Stimulated activated naive CD8-positive, alpha-beta T cell treated with anti-CD3 and anti-CD28 coated beads, Interleukin-15, Interleukin-2, amounts not matched to agents 100 ng/mL and 50 ng/mL, for 24 hours (primary cell): ENCODE measurements around the gene NPHP4.

Experiments
- H3K27ac Mint-ChIP-seq: one replicate; pipeline ENCODE4 v1.8.0; 2021; ENCODE audit warnings: mild to moderate bottlenecking, mixed read lengths
- H3K27me3 Mint-ChIP-seq: one replicate; pipeline ENCODE4 v1.8.0; 2021; ENCODE audit warnings: mixed read lengths
- H3K36me3 Mint-ChIP-seq: one replicate; pipeline ENCODE4 v1.8.0; 2021; ENCODE audit warnings: low read depth, mixed read lengths
- H3K4me1 Mint-ChIP-seq: one replicate; pipeline ENCODE4 v1.8.0; 2021; ENCODE audit warnings: low read depth, mixed read lengths
- H3K4me3 Mint-ChIP-seq: one replicate; pipeline ENCODE4 v1.8.0; 2021; ENCODE audit warnings: mild to moderate bottlenecking, mixed read lengths
- H3K9me3 Mint-ChIP-seq: one replicate; pipeline ENCODE4 v1.8.0; 2021; ENCODE audit warnings: mixed read lengths

NPHP4 gene

DNA sequence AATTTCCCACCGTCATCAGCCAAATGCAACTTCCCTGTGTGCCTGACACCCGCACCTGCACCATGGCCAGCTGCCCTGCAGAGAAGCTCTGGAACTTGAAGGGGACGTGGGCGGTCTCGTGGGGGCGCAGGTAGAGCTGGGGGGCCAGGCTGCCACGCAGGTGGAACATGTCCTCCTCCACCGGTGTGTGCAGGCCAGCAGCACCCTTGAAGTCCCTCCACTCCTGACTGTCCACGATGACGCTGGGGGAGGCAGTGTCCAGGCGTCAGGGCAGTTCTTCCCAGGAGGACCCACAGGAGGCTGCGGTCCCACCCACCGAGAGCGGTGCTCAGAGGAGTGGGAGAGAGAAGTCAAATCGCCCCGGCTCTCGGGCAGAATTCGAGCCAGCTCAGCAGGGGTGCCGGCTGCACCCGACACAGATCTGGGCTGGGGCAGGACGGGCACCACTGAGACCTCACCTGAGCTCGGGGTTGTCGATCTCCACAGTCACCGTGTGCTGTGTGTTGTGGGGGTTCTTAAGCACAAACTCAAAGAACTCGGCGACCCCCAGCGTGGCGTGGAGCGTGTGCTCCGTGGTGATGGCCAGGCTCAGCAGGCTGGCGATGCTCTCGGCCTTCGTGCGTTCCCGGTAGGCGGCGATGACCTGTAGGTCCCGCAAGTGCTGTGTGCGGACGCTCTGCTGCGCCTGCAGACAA lies 117.7 kb downstream of the NPHP4 start:
- Mint-ChIP-seq H3K27ac (no peak overlapping the region), H3K36me3 (peaks cover 23% of the 10 kb centered on the region)

GRCh38 chr1:5873556-5873955 lies 118.7 kb downstream of the NPHP4 start:
- Mint-ChIP-seq H3K27ac (no peak overlapping the region), H3K9me3 (peaks cover 6% of the 10 kb centered on the region), H3K4me3 (no peak overlapping the region), H3K36me3 (peaks cover 15% of the 10 kb centered on the region), H3K27me3 (no peaks in the 10 kb centered on the region), H3K4me1 (no peaks in the 10 kb centered on the region)

More for the DNA sequence above, 117.7 kb downstream of the NPHP4 start:
- no peak overlapping the region for H3K4me3 Mint-ChIP-seq
- no peaks in the 10 kb centered on the region for H3K27me3 Mint-ChIP-seq
- H3K4me1 Mint-ChIP-seq = no peaks in the 10 kb centered on the region
- H3K9me3 Mint-ChIP-seq = no peaks in the 10 kb centered on the region

GRCh38 chr1:5872886-5873285 lies 119.3 kb downstream of the NPHP4 start:
- Mint-ChIP-seq H3K9me3 (peaks cover 7% of the 10 kb centered on the region), H3K27me3 (no peaks in the 10 kb centered on the region), H3K4me3 (no peak overlapping the region), H3K4me1 (no peaks in the 10 kb centered on the region), H3K36me3 (peaks cover 15% of the 10 kb centered on the region), H3K27ac (no peak overlapping the region)

DNA sequence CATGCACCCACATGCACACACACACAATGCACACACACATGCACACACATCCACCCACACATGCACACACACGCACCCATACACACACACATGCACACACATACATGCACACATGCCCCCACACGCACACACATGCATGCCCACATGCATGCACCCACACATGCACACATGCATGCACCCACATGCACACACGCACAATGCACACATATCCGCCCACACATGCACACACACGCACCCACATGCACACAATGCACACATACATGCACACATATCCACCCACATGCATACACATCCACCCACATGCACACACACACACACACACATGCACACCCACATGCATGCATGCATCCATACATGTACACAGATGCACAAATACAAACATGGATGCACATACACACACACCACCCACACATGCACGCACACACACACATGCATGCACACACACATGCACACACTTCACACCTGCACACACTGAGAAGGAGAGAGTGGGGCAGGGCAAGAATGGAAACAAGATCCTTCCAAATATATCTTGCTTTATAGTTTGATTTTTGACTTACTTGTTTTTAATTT lies 123.2 kb downstream of the NPHP4 start:
- H3K27ac Mint-ChIP-seq = no peak overlapping the region
- H3K4me3 Mint-ChIP-seq = no peak overlapping the region
- no peaks in the 10 kb centered on the region for H3K27me3 Mint-ChIP-seq
- peaks cover 7% of the 10 kb centered on the region for H3K9me3 Mint-ChIP-seq
- no peaks in the 10 kb centered on the region for H3K4me1 Mint-ChIP-seq
- peaks cover 10% of the 10 kb centered on the region for H3K36me3 Mint-ChIP-seq

DNA sequence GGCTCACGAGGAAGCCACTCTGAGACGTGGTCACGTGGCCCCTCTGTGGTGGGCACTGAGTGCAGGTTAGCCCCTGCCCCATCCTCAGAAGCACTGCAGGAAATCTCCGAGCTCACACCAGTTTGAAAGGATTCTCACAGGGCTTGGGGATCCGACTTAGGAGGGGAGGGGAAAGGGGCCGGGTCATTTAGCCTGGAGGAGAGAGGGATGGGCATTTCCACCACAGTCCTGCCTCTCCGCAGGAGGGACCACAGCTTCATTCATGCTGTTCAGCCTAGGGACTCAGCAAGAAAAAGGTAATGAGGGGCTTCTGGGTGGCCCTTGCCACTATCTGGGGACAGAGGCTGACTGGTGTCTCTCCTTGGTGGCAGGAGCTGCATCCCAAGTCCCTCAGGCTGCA lies 126.5 kb downstream of the NPHP4 start:
- no peaks in the 10 kb centered on the region for H3K27me3 Mint-ChIP-seq
- peaks cover 7% of the 10 kb centered on the region for H3K9me3 Mint-ChIP-seq
- no peaks in the 10 kb centered on the region for H3K4me1 Mint-ChIP-seq
- no peak overlapping the region for H3K27ac Mint-ChIP-seq
- H3K4me3 Mint-ChIP-seq = no peak overlapping the region
- H3K36me3 Mint-ChIP-seq = peaks cover under 1% of the 10 kb centered on the region

DNA sequence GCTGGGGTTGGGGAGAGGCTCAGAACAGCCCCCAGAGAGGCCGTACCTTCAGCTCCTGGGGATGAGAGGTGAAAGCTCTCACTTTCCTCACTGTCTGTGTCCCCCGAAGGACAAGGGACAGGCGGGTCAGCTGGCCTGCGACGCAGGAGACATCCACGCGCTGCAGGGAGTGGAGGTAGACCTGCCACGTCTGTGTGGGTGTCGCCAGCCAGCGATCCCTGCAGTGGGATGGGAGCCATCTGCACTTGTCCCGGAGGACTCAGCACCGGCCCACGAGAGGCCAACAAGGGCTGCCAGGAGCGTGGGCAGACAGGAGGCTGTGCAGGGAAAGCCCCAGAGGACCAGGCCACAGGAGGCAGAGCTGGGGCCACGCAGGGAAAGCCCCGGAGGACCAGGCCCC lies 127.2 kb downstream of the NPHP4 start:
- Mint-ChIP-seq H3K4me3 (no peak overlapping the region), H3K9me3 (peaks cover 7% of the 10 kb centered on the region)

DNA sequence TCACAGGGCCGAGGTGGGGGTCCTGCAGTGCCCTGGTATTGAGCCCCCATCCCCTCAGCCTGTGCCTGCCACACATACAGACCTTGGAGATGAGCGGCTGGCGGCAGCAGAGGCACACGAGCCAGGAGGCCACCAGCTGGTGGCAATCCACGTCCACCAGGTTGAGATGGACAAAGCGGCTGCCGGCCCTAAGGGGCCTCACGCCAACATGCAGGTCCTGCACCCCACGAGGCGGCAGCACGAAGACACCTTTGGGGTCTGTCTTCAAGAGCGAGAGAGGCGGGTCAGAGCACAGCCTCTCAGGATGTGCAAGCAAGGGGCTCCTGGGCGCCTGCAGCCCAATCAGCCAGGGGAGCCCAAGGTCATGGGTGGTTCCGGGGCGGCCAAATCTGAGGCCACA lies 128.0 kb downstream of the NPHP4 start:
- Mint-ChIP-seq H3K4me3 (no peak overlapping the region), H3K27me3 (no peaks in the 10 kb centered on the region), H3K4me1 (no peaks in the 10 kb centered on the region), H3K36me3 (no peaks in the 10 kb centered on the region), H3K27ac (no peak overlapping the region), H3K9me3 (peaks cover 7% of the 10 kb centered on the region)

More for the DNA sequence above, 127.2 kb downstream of the NPHP4 start:
- no peak overlapping the region for H3K27ac Mint-ChIP-seq
- no peaks in the 10 kb centered on the region for H3K27me3 Mint-ChIP-seq
- no peaks in the 10 kb centered on the region for H3K4me1 Mint-ChIP-seq
- H3K36me3 Mint-ChIP-seq = no peaks in the 10 kb centered on the region

- no peaks in the 10 kb centered on the region for H3K36me3 Mint-ChIP-seq
- H3K4me1 Mint-ChIP-seq = no peaks in the 10 kb centered on the region
- no peak overlapping the region for H3K4me3 Mint-ChIP-seq
- H3K9me3 Mint-ChIP-seq = no peaks in the 10 kb centered on the region
- H3K27ac Mint-ChIP-seq = no peak overlapping the region
- no peaks in the 10 kb centered on the region for H3K27me3 Mint-ChIP-seq
Measured at GRCh38 chr1:5863238-5863637, 129.0 kb downstream of the NPHP4 start.

DNA sequence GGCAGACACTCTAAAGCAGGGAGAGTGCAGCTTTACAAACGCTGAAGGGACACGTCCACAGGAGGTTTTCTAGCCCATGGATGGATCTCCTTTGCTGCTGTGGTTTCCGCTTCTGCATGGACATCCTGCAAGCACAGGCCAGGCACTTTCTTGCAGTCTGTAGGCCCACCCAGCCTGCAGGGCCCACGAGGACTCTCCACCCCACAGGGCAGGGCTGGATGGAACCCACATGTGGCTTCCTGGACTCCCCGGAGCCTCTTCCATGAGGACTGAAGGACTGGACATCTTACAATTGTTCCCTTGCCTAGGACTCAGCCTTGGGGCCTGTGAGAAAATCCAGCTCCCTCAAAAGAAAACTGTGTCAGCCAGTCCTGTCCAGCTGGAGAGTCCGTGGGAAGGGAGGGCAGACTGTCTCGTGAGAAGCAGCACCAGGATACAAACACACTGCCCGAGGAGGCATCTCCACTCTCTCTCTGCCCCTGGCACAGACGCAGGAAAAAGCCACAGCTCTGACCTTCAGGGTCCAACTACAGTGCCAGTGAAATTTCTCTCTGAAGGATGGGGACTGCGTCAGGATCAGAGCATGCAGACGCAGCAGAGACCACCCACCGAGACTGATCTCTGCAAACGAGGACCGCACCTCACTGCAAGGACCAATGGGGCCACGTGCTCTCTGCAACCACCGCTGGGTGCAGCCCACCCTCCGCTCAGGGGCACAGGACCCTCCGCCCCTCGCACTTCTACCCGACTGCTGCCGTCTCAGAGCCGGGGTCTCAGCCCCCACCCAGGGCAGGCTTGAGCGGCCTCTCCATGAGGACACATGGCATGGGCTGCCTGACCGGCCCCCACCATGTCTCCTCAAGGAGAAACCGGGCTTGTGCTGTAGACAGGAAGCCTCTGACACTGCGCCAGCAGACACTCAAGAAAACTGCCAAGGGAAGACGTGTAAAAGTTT lies 130.1 kb downstream of the NPHP4 start:
- no peak overlapping the region for H3K27ac Mint-ChIP-seq
- no peaks in the 10 kb centered on the region for H3K36me3 Mint-ChIP-seq
- no peaks in the 10 kb centered on the region for H3K9me3 Mint-ChIP-seq
- H3K4me1 Mint-ChIP-seq = no peaks in the 10 kb centered on the region
- H3K4me3 Mint-ChIP-seq = no peak overlapping the region
- no peaks in the 10 kb centered on the region for H3K27me3 Mint-ChIP-seq

- no peaks in the 10 kb centered on the region for H3K27me3 Mint-ChIP-seq
- no peaks in the 10 kb centered on the region for H3K36me3 Mint-ChIP-seq
- no peak overlapping the region for H3K27ac Mint-ChIP-seq
- H3K4me3 Mint-ChIP-seq = no peak overlapping the region
- no peaks in the 10 kb centered on the region for H3K4me1 Mint-ChIP-seq
- no peaks in the 10 kb centered on the region for H3K9me3 Mint-ChIP-seq
Measured at GRCh38 chr1:5860277-5860676, 131.9 kb downstream of the NPHP4 start.

DNA sequence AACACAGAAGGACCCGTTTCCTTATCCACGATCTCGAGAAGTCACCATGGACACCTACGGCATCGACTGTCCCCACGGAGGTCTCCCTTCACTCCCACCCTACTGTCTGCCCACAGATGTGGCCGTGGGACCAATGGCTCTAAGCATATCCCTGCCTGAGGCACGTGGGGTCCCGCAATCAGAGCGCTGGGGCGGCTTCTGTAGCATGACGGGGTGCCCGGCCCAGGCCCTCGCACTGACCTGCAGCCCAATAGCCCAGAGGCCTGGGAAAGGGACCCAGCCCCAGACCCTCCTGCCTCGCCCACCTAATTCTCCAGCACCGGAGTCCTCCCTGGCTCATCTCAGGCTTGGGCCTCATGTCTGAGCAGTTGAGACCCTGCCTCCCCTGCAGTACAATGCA lies 132.5 kb downstream of the NPHP4 start:
- Mint-ChIP-seq H3K9me3 (no peaks in the 10 kb centered on the region), H3K4me1 (no peaks in the 10 kb centered on the region), H3K27ac (no peak overlapping the region)

GRCh38 chr1:5858844-5859407 lies 133.3 kb downstream of the NPHP4 start:
- no peaks in the 10 kb centered on the region for H3K4me1 Mint-ChIP-seq
- no peaks in the 10 kb centered on the region for H3K27me3 Mint-ChIP-seq
- no peaks in the 10 kb centered on the region for H3K36me3 Mint-ChIP-seq
- no peaks in the 10 kb centered on the region for H3K9me3 Mint-ChIP-seq
- no peak overlapping the region for H3K4me3 Mint-ChIP-seq
- no peak overlapping the region for H3K27ac Mint-ChIP-seq

More for the DNA sequence above, 132.5 kb downstream of the NPHP4 start:
- Mint-ChIP-seq H3K27me3 (no peaks in the 10 kb centered on the region), H3K36me3 (no peaks in the 10 kb centered on the region), H3K4me3 (no peak overlapping the region)

DNA sequence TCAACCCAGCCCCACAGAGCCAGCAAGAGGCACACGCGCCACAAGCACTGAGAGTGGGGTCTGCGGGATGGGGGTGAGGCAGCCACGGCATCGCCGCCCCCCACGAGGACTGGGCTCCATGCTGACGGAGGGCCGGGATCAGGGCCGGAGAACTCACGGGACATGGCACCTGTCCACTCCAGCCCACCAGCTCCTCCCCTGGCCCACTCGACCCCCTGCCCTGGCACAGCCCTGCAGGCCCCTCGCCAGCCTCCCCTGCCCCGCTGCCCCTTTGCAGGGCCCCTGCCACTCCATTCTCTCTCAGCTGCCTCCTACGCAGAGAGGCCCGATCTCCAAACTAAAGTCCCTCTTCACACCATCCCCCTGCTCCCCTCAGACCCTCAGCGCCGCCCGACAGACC lies 134.0 kb downstream of the NPHP4 start:
- Mint-ChIP-seq H3K9me3 (no peaks in the 10 kb centered on the region), H3K4me1 (no peaks in the 10 kb centered on the region), H3K27ac (no peak overlapping the region), H3K27me3 (no peaks in the 10 kb centered on the region), H3K36me3 (no peaks in the 10 kb centered on the region), H3K4me3 (no peak overlapping the region)

DNA sequence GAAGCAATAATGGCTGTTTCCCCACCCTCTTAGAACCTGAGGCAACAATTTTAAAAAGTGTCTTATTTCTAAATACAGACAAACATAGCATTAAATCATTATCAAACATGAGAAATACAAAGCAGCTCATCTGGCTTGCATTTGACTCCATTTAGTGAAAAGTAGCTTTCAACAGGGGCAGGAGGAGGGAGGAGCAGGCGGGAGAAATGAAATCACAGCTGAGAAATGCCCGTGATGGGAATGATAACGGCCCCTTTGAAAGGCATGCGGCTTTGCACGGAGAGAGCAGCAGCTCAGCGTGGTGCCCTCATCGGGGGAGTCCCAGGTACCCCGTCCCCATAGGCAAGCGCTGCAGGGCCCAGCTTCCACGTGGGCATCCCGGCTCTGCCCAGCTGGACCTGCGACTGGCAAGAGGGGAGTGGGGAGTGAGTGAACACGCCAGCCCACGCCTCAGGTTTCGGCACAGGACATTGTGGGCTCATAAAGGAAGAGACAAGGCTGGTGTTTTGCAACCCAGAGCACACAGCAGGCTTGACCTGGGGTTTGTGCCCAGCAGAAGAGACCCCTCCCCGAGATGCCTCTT lies 134.6 kb downstream of the NPHP4 start:
- Mint-ChIP-seq H3K9me3 (no peaks in the 10 kb centered on the region), H3K4me3 (no peak overlapping the region), H3K36me3 (no peaks in the 10 kb centered on the region), H3K27me3 (no peaks in the 10 kb centered on the region), H3K27ac (no peak overlapping the region), H3K4me1 (no peaks in the 10 kb centered on the region)

DNA sequence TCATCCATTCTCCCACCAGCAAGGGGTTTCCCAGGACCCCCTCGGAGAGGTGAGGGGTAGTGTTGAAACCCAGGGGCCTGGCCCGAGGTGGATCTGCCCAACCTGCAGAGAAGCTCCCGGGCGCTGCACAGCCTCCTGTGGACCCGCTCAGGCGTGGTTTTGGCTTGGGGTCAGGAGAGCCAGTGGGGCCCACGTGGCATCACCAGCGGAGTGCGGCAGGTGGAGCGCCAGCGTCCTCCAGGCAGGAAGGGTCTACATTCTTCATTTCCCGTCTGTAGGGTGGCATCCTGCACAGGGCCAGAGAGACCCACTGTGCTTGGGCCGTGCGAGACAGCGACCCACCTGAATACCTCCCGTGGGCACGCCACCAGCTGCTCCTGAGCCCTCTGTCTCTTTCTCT lies 135.2 kb downstream of the NPHP4 start:
- no peaks in the 10 kb centered on the region for H3K36me3 Mint-ChIP-seq
- no peaks in the 10 kb centered on the region for H3K27me3 Mint-ChIP-seq
- H3K27ac Mint-ChIP-seq = no peak overlapping the region
- H3K9me3 Mint-ChIP-seq = no peaks in the 10 kb centered on the region
- no peaks in the 10 kb centered on the region for H3K4me1 Mint-ChIP-seq
- H3K4me3 Mint-ChIP-seq = no peak overlapping the region
